Measurements from ENCODE around the gene AGXT2.
A peak's percentile ranks its signal among the peaks of the same experiment; 100 is the strongest.

AGXT2 gene

DNA sequence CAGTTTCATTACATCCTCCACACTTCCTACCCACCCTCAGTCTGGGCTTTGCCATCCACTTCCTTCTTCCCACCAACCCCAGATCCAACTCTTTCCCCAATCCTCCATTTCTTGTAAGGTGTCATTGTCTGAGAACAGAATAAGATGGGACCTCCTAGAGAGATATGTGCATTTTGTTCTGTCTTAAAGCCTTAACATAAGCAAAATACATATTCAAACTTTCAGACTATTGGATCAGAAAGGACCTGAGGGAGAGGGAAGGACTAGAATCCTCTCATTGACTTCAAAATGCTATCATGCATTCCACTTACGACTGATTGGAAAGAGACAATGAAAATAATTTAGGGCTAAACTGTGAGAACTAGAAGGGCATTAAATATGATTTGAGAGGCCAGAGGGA is 43.0 kb downstream of the AGXT2 start:
- TF ChIP-seq, protein P1, sequence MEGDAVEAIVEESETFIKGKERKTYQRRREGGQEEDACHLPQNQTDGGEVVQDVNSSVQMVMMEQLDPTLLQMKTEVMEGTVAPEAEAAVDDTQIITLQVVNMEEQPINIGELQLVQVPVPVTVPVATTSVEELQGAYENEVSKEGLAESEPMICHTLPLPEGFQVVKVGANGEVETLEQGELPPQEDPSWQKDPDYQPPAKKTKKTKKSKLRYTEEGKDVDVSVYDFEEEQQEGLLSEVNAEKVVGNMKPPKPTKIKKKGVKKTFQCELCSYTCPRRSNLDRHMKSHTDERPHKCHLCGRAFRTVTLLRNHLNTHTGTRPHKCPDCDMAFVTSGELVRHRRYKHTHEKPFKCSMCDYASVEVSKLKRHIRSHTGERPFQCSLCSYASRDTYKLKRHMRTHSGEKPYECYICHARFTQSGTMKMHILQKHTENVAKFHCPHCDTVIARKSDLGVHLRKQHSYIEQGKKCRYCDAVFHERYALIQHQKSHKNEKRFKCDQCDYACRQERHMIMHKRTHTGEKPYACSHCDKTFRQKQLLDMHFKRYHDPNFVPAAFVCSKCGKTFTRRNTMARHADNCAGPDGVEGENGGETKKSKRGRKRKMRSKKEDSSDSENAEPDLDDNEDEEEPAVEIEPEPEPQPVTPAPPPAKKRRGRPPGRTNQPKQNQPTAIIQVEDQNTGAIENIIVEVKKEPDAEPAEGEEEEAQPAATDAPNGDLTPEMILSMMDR (IDR thresholded peaks at IDR 0.05; ENCODE audit: low read depth, low read length) = no peak
- H3K4me3 ChIP-seq (ENCODE audit: low read depth, low read length) = no peak overlapping the region

DNA sequence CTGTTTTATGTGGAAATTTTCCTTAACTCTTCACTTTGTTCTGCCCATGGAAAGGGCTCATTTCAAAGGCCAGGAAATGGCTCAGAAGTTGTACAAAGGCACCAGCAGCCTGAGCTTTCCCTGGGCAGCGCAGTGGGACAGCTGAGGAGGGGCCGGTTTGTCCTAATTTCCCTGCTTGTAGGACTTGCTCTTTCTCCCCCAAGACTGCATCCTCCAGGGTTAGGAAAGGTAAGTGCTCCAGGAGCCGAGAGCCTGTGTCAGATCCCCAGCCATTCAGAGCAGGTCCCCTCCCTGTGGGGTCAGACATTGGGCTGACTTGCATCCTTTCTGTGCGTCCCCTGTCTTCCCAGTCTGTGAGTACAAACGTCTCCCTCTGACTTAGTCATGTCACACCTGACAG is 43.5 kb downstream of the AGXT2 start:
- TF ChIP-seq, protein P1 (IDR thresholded peaks at IDR 0.05; ENCODE audit: low read depth, low read length) = no peak

DNA sequence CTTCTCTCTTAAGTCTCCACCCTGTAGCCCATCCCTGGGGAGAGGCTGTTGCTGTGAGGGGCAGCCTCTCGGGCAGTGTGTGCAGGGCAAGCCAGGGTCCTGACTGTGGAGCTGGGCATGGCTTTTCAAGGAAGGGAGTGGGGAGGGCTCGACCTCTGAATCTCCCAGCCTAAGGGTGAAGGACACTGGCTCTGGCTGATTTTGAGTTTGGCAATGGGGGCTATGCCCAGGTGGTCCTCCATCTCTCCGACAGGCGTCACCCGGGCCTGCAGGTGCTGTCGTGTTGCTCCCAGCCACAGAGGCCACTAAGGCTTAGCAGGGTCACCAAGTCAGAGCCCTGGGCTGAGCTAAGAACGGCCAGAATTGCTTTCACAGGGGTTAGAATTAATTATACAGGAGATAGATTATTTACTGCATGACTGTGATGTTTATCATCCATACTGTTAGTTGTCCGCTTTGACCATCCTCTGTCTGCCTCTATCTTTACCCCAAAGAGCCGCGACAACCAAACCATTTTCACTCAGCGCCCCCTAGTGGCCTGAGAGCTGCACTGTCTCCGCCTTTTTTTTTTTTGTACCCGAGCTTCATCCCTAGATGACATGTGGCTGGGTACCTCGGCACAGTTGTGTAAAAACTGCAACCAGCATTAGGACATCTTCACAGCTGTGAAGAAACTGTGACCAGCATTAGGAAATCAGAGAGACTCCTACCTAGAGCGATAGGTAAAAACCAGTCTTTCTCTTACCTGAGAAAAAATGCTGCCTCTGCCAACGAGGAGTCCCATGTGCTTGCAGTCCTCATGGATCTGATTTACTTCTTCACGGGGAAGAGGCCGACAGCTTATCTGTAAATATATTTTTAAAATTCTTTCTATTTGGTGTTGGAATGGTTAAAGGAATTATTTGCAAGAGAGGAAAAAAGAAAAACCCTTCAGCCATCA is 44.5 kb downstream of the AGXT2 start:
- no peak overlapping the region for H3K4me3 ChIP-seq (ENCODE audit: low read depth, low read length)
- TF ChIP-seq, protein P1 (IDR thresholded peaks at IDR 0.05; ENCODE audit: low read depth, low read length) = peak; percentile 89

More for the DNA sequence above, 43.5 kb downstream of the AGXT2 start:
- no peak overlapping the region for H3K4me3 ChIP-seq (ENCODE audit: low read depth, low read length)

DNA sequence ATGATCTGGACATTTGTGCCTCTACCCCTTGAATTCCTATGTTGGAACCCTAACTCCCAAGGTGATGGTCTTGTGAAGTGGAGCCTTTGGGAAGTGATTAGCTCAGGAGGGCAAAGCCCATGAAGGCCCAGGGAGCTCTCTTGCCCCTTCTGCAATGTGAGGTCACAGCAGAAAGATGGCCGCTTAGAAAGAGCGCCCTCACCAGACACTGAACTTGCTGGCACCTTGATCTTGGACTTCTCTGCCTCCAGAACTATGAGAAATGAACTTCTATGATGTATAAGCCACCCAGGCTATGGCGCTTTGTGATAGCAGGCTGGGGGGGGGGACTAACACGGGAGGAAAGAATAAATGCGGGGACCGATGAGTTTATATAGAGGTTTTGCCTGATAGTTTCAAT is 45.3 kb downstream of the AGXT2 start:
- TF ChIP-seq, protein P1 (IDR thresholded peaks at IDR 0.05; ENCODE audit: low read depth, low read length) = no peak
- H3K4me3 ChIP-seq (ENCODE audit: low read depth, low read length) = no peak overlapping the region

DNA sequence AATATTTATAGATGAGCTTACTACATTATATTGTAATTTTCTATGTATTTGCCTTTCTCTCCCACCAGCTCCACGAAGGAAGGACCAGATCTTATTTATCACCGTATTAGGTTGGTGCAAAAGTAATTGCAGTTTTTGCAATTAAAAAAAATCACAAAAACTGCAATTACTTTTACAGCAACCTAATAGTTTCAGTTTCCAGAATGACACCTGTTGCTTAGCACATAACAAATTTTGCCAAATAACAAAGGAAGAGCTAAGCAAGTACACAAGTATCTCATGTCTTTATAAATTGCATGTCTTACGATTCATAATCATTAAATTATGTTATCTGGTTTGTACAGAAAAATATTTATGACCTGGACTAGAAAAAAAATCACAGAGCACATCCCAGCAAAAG is 45.9 kb downstream of the AGXT2 start:
- no peak overlapping the region for H3K4me3 ChIP-seq (ENCODE audit: low read depth, low read length)
- TF ChIP-seq, protein P1 (IDR thresholded peaks at IDR 0.05; ENCODE audit: low read depth, low read length) = no peak

DNA sequence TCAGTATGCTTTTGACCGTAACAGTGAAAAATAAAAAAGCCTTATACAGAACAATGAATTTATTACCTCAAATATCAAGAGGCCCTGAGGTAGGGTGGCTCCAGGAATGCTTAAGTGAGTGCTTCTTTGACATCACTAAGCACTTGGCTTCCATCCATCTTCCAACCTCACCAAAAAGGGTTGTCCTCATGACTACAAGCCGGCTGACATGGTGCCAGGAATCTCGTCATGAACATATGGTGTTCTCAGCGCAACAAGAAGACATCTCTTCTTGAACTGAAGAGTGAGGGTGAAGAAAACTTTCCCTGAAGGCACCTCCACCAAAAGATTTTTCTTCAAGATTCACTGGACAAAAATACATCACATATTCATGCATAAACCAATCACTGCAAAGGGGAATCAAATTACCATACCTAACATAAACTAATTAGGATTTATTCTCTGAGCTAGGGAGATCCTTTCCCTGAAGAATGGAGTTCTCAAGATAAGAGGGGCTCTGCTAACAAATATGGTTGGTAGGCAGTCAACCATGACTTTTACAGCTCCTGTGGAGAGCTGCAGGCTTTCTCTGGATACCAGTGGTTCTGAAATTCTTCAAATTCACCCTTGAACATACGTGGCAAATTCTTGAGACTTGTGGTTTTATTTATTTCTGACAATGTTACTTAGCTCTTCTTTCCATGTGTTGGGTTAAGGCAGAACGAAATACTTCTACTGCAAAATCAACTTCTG is 49.5 kb downstream of the AGXT2 start:
- TF ChIP-seq, protein P1 (IDR thresholded peaks at IDR 0.05; ENCODE audit: low read depth, low read length) = no peak
- no peak overlapping the region for H3K4me3 ChIP-seq (ENCODE audit: low read depth, low read length)

DNA sequence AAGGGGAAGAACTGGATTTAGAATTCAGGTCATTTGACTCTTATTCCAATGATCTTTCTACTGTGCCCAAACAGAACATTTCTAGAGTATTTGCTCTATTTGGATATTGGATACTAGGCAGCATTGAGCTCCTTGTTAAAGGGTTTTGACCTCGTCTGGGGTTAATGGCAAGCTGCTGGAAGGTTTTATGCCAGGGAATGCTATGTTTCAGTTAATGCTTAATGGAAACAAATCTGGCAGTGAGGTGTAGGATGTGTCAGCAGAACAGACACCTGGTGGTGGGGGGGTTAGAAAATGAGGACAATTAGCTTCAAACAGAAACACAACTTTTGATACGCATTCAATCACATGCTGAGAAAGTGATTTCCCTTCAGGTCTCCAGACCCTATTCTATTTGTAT is 51.5 kb downstream of the AGXT2 start:
- TF ChIP-seq, protein P1 (IDR thresholded peaks at IDR 0.05; ENCODE audit: low read depth, low read length) = no peak

More for the DNA sequence above, 51.5 kb downstream of the AGXT2 start:
- no peak overlapping the region for H3K4me3 ChIP-seq (ENCODE audit: low read depth, low read length)

All from WI38 (cell line).